GM12891 (cell line): Measurements from ENCODE around the gene CDC42BPA.

Experiments used
- POLR2A ChIP-seq: IDR thresholded peaks from 2 replicates; pipeline ENCODE4 v1.6.1; 2011; ENCODE audit warnings: low read depth, low read length, control low read depth
- POLR2AphosphoS5 ChIP-seq: IDR thresholded peaks from 2 replicates; pipeline ENCODE4 v1.6.1; 2011; ENCODE audit warnings: low read depth, low read length, control low read depth
- SPI1 ChIP-seq: IDR thresholded peaks from 2 replicates; pipeline ENCODE4 v1.6.1; 2011; ENCODE audit warnings: low read depth, low read length, control low read depth
- TAF1 ChIP-seq: IDR thresholded peaks from 2 replicates; pipeline ENCODE4 v1.6.1; 2011; ENCODE audit warnings: low read depth, low read length, control low read depth

- TF ChIP-seq POLR2A: no peak
- TF ChIP-seq POLR2AphosphoS5: no peak
- TF ChIP-seq TAF1: no peak
- no peak for TF ChIP-seq SPI1
Observed at GRCh38 chr1:226981386-226981817, 336.9 kb downstream of the CDC42BPA start.
